EH (cell line): ENCODE data around the gene FAM3C.

Experiments used
- DNase-seq: peaks from one replicate; pipeline ENCODE4 v3.0.0-alpha.2; 2015; ENCODE audit warnings: low read depth

The FAM3C gene

GRCh38 chr7:121410829-121411596 is 14.9 kb upstream of the FAM3C start:
- no peak for DNase-seq

GRCh38 chr7:121406944-121407343 is 10.8 kb upstream of the FAM3C start:
- DNase-seq: no peak

GRCh38 chr7:121406461-121406860 is 10.4 kb upstream of the FAM3C start:
- DNase-seq: no peak

- no peak for DNase-seq
Observed at GRCh38 chr7:121404348-121404747, 8.2 kb upstream of the FAM3C start.

GRCh38 chr7:121402701-121403100 is 6.6 kb upstream of the FAM3C start:
- DNase-seq: no peak

GRCh38 chr7:121401896-121402295 is 5.8 kb upstream of the FAM3C start:
- peak; percentile 25 for DNase-seq

- peak; percentile 7 for DNase-seq
Observed at GRCh38 chr7:121398246-121398645, 2.1 kb upstream of the FAM3C start.

GRCh38 chr7:121397822-121398221 is 1.7 kb upstream of the FAM3C start:
- no peak for DNase-seq

GRCh38 chr7:121397361-121397760 is 1.3 kb upstream of the FAM3C start:
- DNase-seq: no peak

GRCh38 chr7:121395494-121395960 is 581 bp downstream of the FAM3C start:
- peak; percentile 61 for DNase-seq

GRCh38 chr7:121394709-121395140 is 1.4 kb downstream of the FAM3C start:
- DNase-seq: no peak

- no peak for DNase-seq
Observed at GRCh38 chr7:121393005-121393366, 3.1 kb downstream of the FAM3C start.

- DNase-seq: no peak
Observed at GRCh38 chr7:121392277-121393004, 3.7 kb downstream of the FAM3C start.

GRCh38 chr7:121391686-121392085 is 4.4 kb downstream of the FAM3C start:
- DNase-seq: no peak

GRCh38 chr7:121390617-121391016 is 5.5 kb downstream of the FAM3C start:
- no peak for DNase-seq

GRCh38 chr7:121390109-121390508 is 6.0 kb downstream of the FAM3C start:
- DNase-seq: no peak

- no peak for DNase-seq
Observed at GRCh38 chr7:121388950-121389349, 7.2 kb downstream of the FAM3C start.

- DNase-seq: no peak
Observed at GRCh38 chr7:121385800-121386179, 10.3 kb downstream of the FAM3C start.

- no peak for DNase-seq
Observed at GRCh38 chr7:121385056-121385799, 10.9 kb downstream of the FAM3C start.

- no peak for DNase-seq
Observed at GRCh38 chr7:121384265-121384664, 11.8 kb downstream of the FAM3C start.

- DNase-seq: no peak
Observed at GRCh38 chr7:121383235-121383910, 12.7 kb downstream of the FAM3C start.

GRCh38 chr7:121382473-121382872 is 13.6 kb downstream of the FAM3C start:
- DNase-seq: no peak
